Measurements from ENCODE around the gene PPM1A. TPM values are rescaled to one million over a fixed set of nuclear protein-coding genes. Genes with fewer than 3 reads are reported as not detected.

The PPM1A gene
- total and polyA plus RNA-seq, 2 of the 8 experiments (the other 6 are each of a cell fraction or from before 2014, with no cell fraction given), result 14.0 to 51.2 TPM

- no peak overlapping the region for H3K56ac ChIP-seq (replicated peaks; ENCODE audit: insufficient read length, low read depth, low read length)
- no peak overlapping the region for H3K14ac ChIP-seq (ENCODE audit: insufficient read length)
- H2BK15ac ChIP-seq (ENCODE audit: low read length), result no peak overlapping the region
- no peak overlapping the region for H4K8ac ChIP-seq (ENCODE audit: extremely low read depth, insufficient read depth, low read length)
- no peaks in the 10 kb centered on the region for H3K9me3 ChIP-seq (ENCODE audit: insufficient read depth in 2 of 2, low read depth in 1 of 2, low read length in 1 of 2)
- no peaks in the 10 kb centered on the region for H4K20me1 ChIP-seq (replicated peaks in 1 of 2; ENCODE audit: control insufficient read depth in 1 of 2, insufficient read depth in 2 of 2, low read length in 2 of 2)
- no peak overlapping the region for H2BK12ac ChIP-seq (ENCODE audit: low read depth, low read length)
- H2AFZ ChIP-seq (ENCODE audit: low read length), result no peak overlapping the region
- no peak overlapping the region for H3K9ac ChIP-seq (replicated peaks in 1 of 4; ENCODE audit: extremely low read depth in 1 of 4, low read depth in 3 of 4, low read length in 3 of 4)
- TF ChIP-seq SIX5 (IDR thresholded peaks at IDR 0.05; ENCODE audit: low read depth, low read length), result no peak
- no peak for TF ChIP-seq CEBPB (IDR thresholded peaks at IDR 0.05; ENCODE audit: low read depth, low read length)
- no peak for TF ChIP-seq TEAD4 (IDR thresholded peaks at IDR 0.05; ENCODE audit: low read depth, low read length)
- no peak for TF ChIP-seq HDAC6 (IDR thresholded peaks at IDR 0.05; ENCODE audit: low read depth, low read length)
- TF ChIP-seq MAX (IDR thresholded peaks at IDR 0.05), result no peak
- TF ChIP-seq BACH1 (IDR thresholded peaks at IDR 0.05; ENCODE audit: low read length), result no peak
- no peak for TF ChIP-seq RFX5 (IDR thresholded peaks at IDR 0.05; ENCODE audit: borderline replicate concordance, low read depth, low read length)
- no peak for TF ChIP-seq BRCA1 (IDR thresholded peaks at IDR 0.05; ENCODE audit: low read depth, low read length)
- TF ChIP-seq RAD21 (IDR thresholded peaks at IDR 0.05 in 1 of 2, conservative IDR thresholded peaks at IDR 0.05 in 1 of 2; ENCODE audit: low read depth in 2 of 2, low read length in 2 of 2), result no peak
- no peak for TF ChIP-seq BCL11A (IDR thresholded peaks at IDR 0.05; ENCODE audit: low read depth in 2 of 2, low read length in 2 of 2)
- no peak for TF ChIP-seq PHF8 (conservative IDR thresholded peaks at IDR 0.05; ENCODE audit: low read depth, low read length)
- no peak overlapping the region for H3K23ac ChIP-seq (ENCODE audit: insufficient read length)
- no peak overlapping the region for H3K4me3 ChIP-seq (ENCODE audit: extremely low read depth in 1 of 4, insufficient read depth in 2 of 4, low read depth in 3 of 4, low read length in 4 of 4)
- H3K23me2 ChIP-seq (ENCODE audit: low read depth, low read length), result no peaks in the 10 kb centered on the region
- no peak overlapping the region for H4K5ac ChIP-seq (ENCODE audit: insufficient read length, low read depth, low read length)
- H3K79me1 ChIP-seq (ENCODE audit: low read depth, low read length), result no peaks in the 10 kb centered on the region
- H3K27ac ChIP-seq (ENCODE audit: low read depth, low read length), result no peak overlapping the region
- FAIRE-seq, result no peak
- ChIA-PET POLR2A (ENCODE audit: partially characterized antibody) (no interaction called here), CTCF (ENCODE audit: partially characterized antibody) (interaction anchor here (0.6 to 0.8 kb wide), 2 partner anchors 12 to 26 kb away, joined by 3 to 4 read pairs; no protein-coding TSS in a partner anchor)
- H3K18ac ChIP-seq (ENCODE audit: extremely low read depth, low read length), result no peak overlapping the region
- no peak overlapping the region for H2BK120ac ChIP-seq (replicated peaks; ENCODE audit: low read depth, low read length)
- H3K79me2 ChIP-seq (ENCODE audit: control insufficient read depth in 1 of 2, insufficient read depth in 2 of 2, low read length in 2 of 2), result no peaks in the 10 kb centered on the region
- H3K4ac ChIP-seq (replicated peaks; ENCODE audit: insufficient read length, low read depth, low read length), result no peak overlapping the region
- H2AK5ac ChIP-seq (ENCODE audit: low read depth, low read length), result no peak overlapping the region
- H3K36me3 ChIP-seq (ENCODE audit: control insufficient read depth in 2 of 4, insufficient read depth in 4 of 4, low read length in 3 of 4), result no peaks in the 10 kb centered on the region
- peaks cover 0 to 5% (median 0%) of the 10 kb centered on the region in 4 experiments; a peak in 1 of 7 replicates for H3K4me1 ChIP-seq (replicated peaks in 1 of 4; ENCODE audit: control insufficient read depth in 3 of 4, insufficient read depth in 4 of 4, low read length in 3 of 4)
- no peak overlapping the region for H4K91ac ChIP-seq (replicated peaks; ENCODE audit: insufficient read length, low read length)
- H3K27me3 ChIP-seq (replicated peaks in 1 of 4; ENCODE audit: control insufficient read depth in 3 of 4, extremely low read depth in 1 of 4, insufficient read depth in 3 of 4, low read length in 3 of 4), result no peaks in the 10 kb centered on the region; a peak in 1 of 7 replicates
- H2BK5ac ChIP-seq (ENCODE audit: low read depth, low read length), result no peak overlapping the region
- no peak overlapping the region for H2BK20ac ChIP-seq (ENCODE audit: low read length)
- no peak for DNase-seq (ENCODE audit: low read depth in 1 of 2, low spot score in 2 of 2)
- no peak overlapping the region for H3K4me2 ChIP-seq (ENCODE audit: insufficient read depth in 1 of 2, low read depth in 2 of 2, low read length in 2 of 2)
Measured at GRCh38 chr14:60221457-60221856, 27.6 kb upstream of the PPM1A start.

Data from H1 (cell line).